SK-N-SH (cell line): Measurements from ENCODE around the gene CKB. TPM values are rescaled to one million over a fixed set of nuclear protein-coding genes. Genes with fewer than 3 reads are reported as not detected.

Experiments used
- CTCF ChIA-PET: fragments of 300-600, 350-600 bp; formaldehyde crosslinking; extraction: SDS; loops from one replicate; lab custom pipeline; 2021; lab: Yijun Ruan, JAX
- POLR2A ChIA-PET: fragments of 350-600 bp; sonication (Branson Sonifier 250); formaldehyde crosslinking; extraction: SDS; loops from one replicate; lab custom pipeline; 2020; ENCODE audit warnings: antibody characterized with exemption, inconsistent platforms; lab: Yijun Ruan, JAX
- DNase-seq: peaks from one replicate; pipeline ENCODE4 v3.0.0; 2012
- H2AFZ ChIP-seq: fragments of 200-600 bp; sonication (generic); 2 replicates; pipeline ENCODE4 v1.8.1; 2016; ENCODE audit warnings: antibody characterized with exemption, mild to moderate bottlenecking, low read depth
- H3F3A ChIP-seq: fragments of 200-600 bp; sonication (generic); replicated peaks from 2 replicates; pipeline ENCODE3; 2016; ENCODE audit warnings: antibody characterized with exemption, mild to moderate bottlenecking; ENCODE audit not compliant: insufficient read depth
- H3K27ac ChIP-seq, 2 experiments: fragments of 200-500 bp in 1 of 2; fragments of 200-600 bp in 1 of 2; sonication (Bioruptor generic) in 1 of 2; sonication (generic), shearing (Covaris generic) in 1 of 2; 2 replicates each; pipeline versions ENCODE4 v1.5.1 to v1.6.1; 2014 to 2016; ENCODE audit warnings: low read depth in 2 of 2, inconsistent platforms in 1 of 2, low read length in 1 of 2, mild to moderate bottlenecking in 1 of 2, mixed read lengths in 1 of 2
- H3K27me3 ChIP-seq: fragments of 200-600 bp; sonication (generic), shearing (Covaris generic); 2 replicates; pipeline ENCODE4 v1.6.1; 2016; ENCODE audit warnings: mixed run types; ENCODE audit not compliant: insufficient read depth
- H3K36me3 ChIP-seq, 2 experiments: fragments of 200-500 bp in 1 of 2; fragments of 200-600 bp in 1 of 2; sonication (Bioruptor generic) in 1 of 2; sonication (generic) in 1 of 2; replicated peaks in 1 of 2; 2 replicates each; pipeline versions ENCODE3 to v1.5.1; 2014 to 2016; ENCODE audit warnings: low read length in 1 of 2, mild to moderate bottlenecking in 1 of 2; ENCODE audit not compliant: insufficient read depth in 2 of 2, control insufficient read depth in 1 of 2
- H3K4me1 ChIP-seq, 2 experiments: fragments of 200-500 bp in 1 of 2; fragments of 200-600 bp in 1 of 2; sonication (Bioruptor generic) in 1 of 2; sonication (generic), shearing (Covaris generic) in 1 of 2; 2 replicates each; pipeline versions ENCODE4 v1.5.1 to v1.6.1; 2014 to 2016; ENCODE audit warnings: low read depth in 1 of 2, low read length in 1 of 2, mixed run types in 1 of 2; ENCODE audit not compliant: insufficient read depth in 2 of 2, control insufficient read depth in 1 of 2
- H3K4me2 ChIP-seq: fragments of 200-600 bp; sonication (generic), shearing (Covaris generic); 2 replicates; pipeline ENCODE4 v1.6.1; 2017; ENCODE audit warnings: mixed run types
- H3K4me3 ChIP-seq, 2 experiments: fragments of 200-500 bp in 1 of 2; fragments of 200-600 bp in 1 of 2; sonication (Bioruptor generic) in 1 of 2; sonication (generic), shearing (Covaris generic) in 1 of 2; 2 replicates each; pipeline versions ENCODE4 v1.5.1 to v1.8.1; 2014 to 2016; ENCODE audit warnings: low read depth in 2 of 2, inconsistent platforms in 1 of 2, low read length in 1 of 2, mild to moderate bottlenecking in 1 of 2, mixed read lengths in 1 of 2, moderate library complexity in 1 of 2
- H3K79me2 ChIP-seq: fragments of 200-600 bp; sonication (generic); 2 replicates; pipeline ENCODE4 v1.8.1; 2017; ENCODE audit warnings: mild to moderate bottlenecking; ENCODE audit not compliant: insufficient read depth
- H3K9ac ChIP-seq: fragments of 200-600 bp; sonication (generic); 2 replicates; pipeline ENCODE4 v1.6.1; 2017; ENCODE audit warnings: mixed run types
- H3K9me2 ChIP-seq: fragments of 200-600 bp; sonication (generic); 2 replicates; pipeline ENCODE4 v1.6.1; 2017; ENCODE audit warnings: mixed run types
- H3K9me3 ChIP-seq: fragments of 200-600 bp; sonication (generic); 2 replicates; pipeline ENCODE4 v1.6.1; 2017; ENCODE audit warnings: mixed run types, mild to moderate bottlenecking, moderate library complexity
- H4K20me1 ChIP-seq: fragments of 200-600 bp; sonication (generic); 2 replicates; pipeline ENCODE4 v1.6.1; 2017; ENCODE audit warnings: mild to moderate bottlenecking, mixed run types; ENCODE audit not compliant: insufficient read depth
- CHD2 ChIP-seq: fragments of 150-350 bp; IDR thresholded peaks from 2 replicates; pipeline ENCODE4 v1.6.1; 2018; ENCODE audit warnings: low read length; ENCODE audit not compliant: partially characterized antibody
- CTCF ChIP-seq: fragments of 200-600 bp; sonication (generic); IDR thresholded peaks from 2 replicates; pipeline ENCODE4 v1.6.1; 2017; ENCODE audit warnings: antibody characterized with exemption, mild to moderate bottlenecking, moderate library complexity
- EP300 ChIP-seq, 2 experiments: IDR thresholded peaks; 2 replicates each; pipeline versions ENCODE4 v1.4.0 to v1.6.1; 2012; ENCODE audit warnings: borderline replicate concordance in 1 of 2, low read depth in 1 of 2, low read length in 1 of 2
- FOSL2 ChIP-seq: IDR thresholded peaks from 2 replicates; pipeline ENCODE4 v1.4.0; 2012; ENCODE audit warnings: low read depth, mild to moderate bottlenecking, moderate library complexity, borderline replicate concordance
- FOXM1 ChIP-seq: IDR thresholded peaks from 2 replicates; pipeline ENCODE4 v1.4.0; 2012; ENCODE audit warnings: low read depth, mild to moderate bottlenecking
- GATA2 ChIP-seq: sonication (generic); formaldehyde crosslinking; IDR thresholded peaks from 2 replicates; pipeline ENCODE4 v1.5.0; 2020; ENCODE audit warnings: mild to moderate bottlenecking, missing genetic modification reagents
- JUND ChIP-seq: IDR thresholded peaks from 2 replicates; pipeline ENCODE4 v1.4.0; 2012
- MEF2A ChIP-seq: IDR thresholded peaks from 2 replicates; pipeline ENCODE4 v1.4.0; 2012; ENCODE audit warnings: low read depth, borderline replicate concordance
- MXI1 ChIP-seq: IDR thresholded peaks from 2 replicates; pipeline ENCODE4 v1.6.1; 2012; ENCODE audit warnings: mild to moderate bottlenecking, low read depth, low read length, improper control_type of control experiment
- NFIC ChIP-seq: IDR thresholded peaks from 2 replicates; pipeline ENCODE4 v1.4.0; 2012; ENCODE audit warnings: borderline replicate concordance
- POLR2AphosphoS5 ChIP-seq: IDR thresholded peaks from 2 replicates; pipeline ENCODE4 v1.6.1; 2012; ENCODE audit warnings: low read depth, low read length
- RAD21 ChIP-seq: IDR thresholded peaks from 2 replicates; pipeline ENCODE4 v1.6.1; 2012; ENCODE audit warnings: mild to moderate bottlenecking, low read length
- RCOR1 ChIP-seq: fragments of 150-350 bp; IDR thresholded peaks from 2 replicates; pipeline ENCODE4 v1.6.1; 2017; ENCODE audit warnings: antibody characterized with exemption, low read length
- REST ChIP-seq: IDR thresholded peaks from 2 replicates; pipeline ENCODE4 v1.6.1; 2012; ENCODE audit warnings: mild to moderate bottlenecking, low read depth, low read length, moderate library complexity
- RXRA ChIP-seq: IDR thresholded peaks from 2 replicates; pipeline ENCODE4 v1.4.0; 2012; ENCODE audit warnings: low read depth, mild to moderate bottlenecking, borderline replicate concordance
- SIN3A ChIP-seq: IDR thresholded peaks from 2 replicates; pipeline ENCODE4 v1.6.1; 2012; ENCODE audit warnings: low read depth, mild to moderate bottlenecking, low read length, moderate library complexity, borderline replicate concordance
- SMC3 ChIP-seq: IDR thresholded peaks from 2 replicates; pipeline ENCODE4 v1.6.1; 2012; ENCODE audit warnings: low read depth, low read length, improper control_type of control experiment
- TEAD4 ChIP-seq: IDR thresholded peaks from 2 replicates; pipeline ENCODE4 v1.4.0; 2012; ENCODE audit warnings: mild to moderate bottlenecking, borderline replicate concordance; ENCODE audit not compliant: insufficient read depth
- USF2 ChIP-seq: fragments of 150-350 bp; IDR thresholded peaks from 2 replicates; pipeline ENCODE4 v1.6.1; 2017; ENCODE audit warnings: antibody characterized with exemption, low read length, low read depth, borderline replicate concordance
- ZBTB33 ChIP-seq: IDR thresholded peaks from 2 replicates; pipeline ENCODE4 v1.4.0; 2012; ENCODE audit warnings: low read depth, borderline replicate concordance
- WGBS: methylation state at CpG from one replicate; pipeline ENCODE4 v1.1.6; 2017; ENCODE audit warnings: low lambda C conversion rate; 5-methylcytosine and 5-hydroxymethylcytosine counted together
- polyA plus RNA-seq, 3 experiments: library from polyadenylated mRNA; depleted of rRNA; stranded (reverse); fragments of >200 nt; gene quantifications; 2 replicates each; pipeline ENCODE4 v1.2.3, GENCODE V29; 2012

CKB gene
- polyA plus RNA-seq, 1 of the 3 experiments (the other 2 are of a cell fraction), result 53.0 TPM

- TF ChIP-seq MEF2A (no peak), GATA2 (CRISPR knock-in tag) (no peak), FOXM1 (no peak), RXRA (no peak), JUND (no peak), ZBTB33 (no peak), POLR2AphosphoS5 (no peak), EP300 (IDR thresholded peaks at IDR 0.05; ENCODE audit: borderline replicate concordance in 1 of 2, low read depth in 1 of 2, low read length in 1 of 2) (no peak), REST (no peak), USF2 (no peak), TEAD4 (no peak), CTCF (no peak), RAD21 (no peak), SMC3 (no peak), SIN3A (no peak), RCOR1 (no peak), FOSL2 (no peak), CHD2 (no peak), MXI1 (no peak), NFIC (no peak)
- Histone ChIP-seq H3K79me2 (peaks cover 10% of the 10 kb centered on the region; the same call in 1 of the 2 replicates), H3F3A (peaks cover 7% of the 10 kb centered on the region), H3K4me1 (no peaks in the 10 kb centered on the region), H4K20me1 (no peaks in the 10 kb centered on the region), H3K9me2 (no peaks in the 10 kb centered on the region), H3K4me2 (no peak overlapping the region), H3K36me3 (peaks cover 40 to 81% of the 10 kb centered on the region in 2 experiments), H3K9ac (no peak overlapping the region), H3K27ac (no peak overlapping the region), H2AFZ (no peak overlapping the region), H3K27me3 (no peaks in the 10 kb centered on the region), H3K4me3 (no peak overlapping the region), H3K9me3 (no peaks in the 10 kb centered on the region)
- ChIA-PET POLR2A (no interaction called here), CTCF (interaction anchor here (1.0 to 1.2 kb wide), 2 partner anchors 15 to 43 kb away, joined by 3 read pairs; no protein-coding TSS in a partner anchor)
- 98% methylated on average over 5 of the region's 5 CpGs for WGBS
- no peak for DNase-seq
These were observed 47.7 kb downstream of the CKB start for GRCh38 chr14:103474893-103475292.
